Hair follicular keratinocyte (primary cell): ENCODE measurements around the gene GSG1L2. TPM values are rescaled to one million over a fixed set of nuclear protein-coding genes. Genes with fewer than 3 reads are reported as not detected.

Experiments
- total RNA-seq: library from RNA; depleted of rRNA; stranded (reverse); fragments of >200 nt; gene quantifications from 2 replicates; pipeline ENCODE4 v1.2.3, GENCODE V29; 2015

GSG1L2 gene
- not detected in 2 replicates for total RNA-seq

GRCh38 chr17:9821921-9822320 lies at the start of gene GSG1L2:
TSS of gene GSG1L2 (minus strand) at chr17:9822079. CDS start at chr17:9822071, 8 bp downstream.

GRCh38 chr17:9825641-9826150 lies 3.8 kb upstream of the GSG1L2 start, which contains the start of gene GLP2R:
TSS of gene GLP2R (plus strand) at chr17:9825924. CDS start at chr17:9826064, 140 bp downstream.

DNA sequence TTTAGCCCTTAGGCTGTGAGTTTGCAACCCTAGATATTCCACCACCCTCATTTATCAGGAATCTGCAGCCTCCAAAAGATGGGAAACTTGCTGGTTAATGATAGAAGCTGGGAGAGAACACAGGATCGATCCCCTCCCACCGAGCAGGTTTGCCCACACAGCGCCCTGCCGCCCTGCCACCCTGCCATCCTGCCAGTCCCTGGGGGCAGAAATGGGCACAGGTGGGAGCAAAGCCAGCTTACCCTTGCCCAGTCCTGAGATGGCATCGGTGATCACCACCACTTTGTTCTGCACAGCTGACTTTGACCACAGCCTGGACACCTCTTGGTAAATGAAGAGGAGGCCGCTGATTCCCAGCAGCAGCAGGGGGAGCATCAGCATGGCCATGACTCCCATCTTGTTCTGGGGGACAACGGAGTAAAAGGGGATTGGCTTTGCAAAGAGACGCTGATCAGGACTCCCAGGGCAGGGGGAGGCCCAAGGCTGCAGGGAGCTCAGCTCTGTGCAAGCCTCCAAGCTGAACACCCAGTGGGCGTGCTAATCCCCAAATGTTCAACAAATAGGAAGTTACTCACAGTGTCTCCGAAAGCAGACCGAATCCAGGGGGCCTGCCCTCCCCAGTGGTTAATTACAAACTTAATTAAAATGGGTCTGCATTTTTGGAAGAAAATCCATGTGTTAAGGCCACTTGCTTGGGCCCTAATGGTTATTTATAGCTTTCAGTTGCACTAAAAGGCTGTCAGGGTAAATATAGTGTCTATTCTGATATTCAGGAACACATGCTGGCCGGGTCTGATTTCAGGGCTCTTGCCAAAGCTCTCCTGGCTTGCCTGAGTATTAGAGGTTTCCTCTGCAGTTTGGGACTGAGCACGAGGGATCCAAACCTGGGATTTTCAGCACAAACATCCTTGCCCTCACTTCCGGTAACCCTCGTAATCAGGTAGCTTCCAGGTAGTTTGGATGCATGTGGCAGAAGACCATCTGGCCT lies 30.7 kb downstream of the GSG1L2 start, which contains the start of gene DHRS7C:
TSS of gene DHRS7C (minus strand) at position 704 of the 988 bp plus-strand sequence. CDS start at position 396, 308 bp downstream.

Other genes with a start within 250 kb of the GSG1L2 start
- gene STX8, start 246.3 kb downstream of the GSG1L2 start, total RNA-seq = 61.3 and 73.6 TPM in 2 replicates
- not detected in 2 replicates for gene CFAP52, start 245.4 kb downstream of the GSG1L2 start, total RNA-seq
- 6.9 and 11.4 TPM in 2 replicates for gene USP43, start 176.6 kb downstream of the GSG1L2 start, total RNA-seq
- not detected in 2 replicates for gene DHRS7C, start 30.5 kb downstream of the GSG1L2 start, total RNA-seq
- gene GLP2R, start 3.8 kb upstream of the GSG1L2 start, total RNA-seq = not detected in 2 replicates
- not detected in 2 replicates for gene RCVRN, start 83.2 kb upstream of the GSG1L2 start, total RNA-seq